GM18502 (cell line): ENCODE data around the gene RGPD6.
A peak's percentile ranks its signal among the peaks of the same experiment; 100 is the strongest.
"Not testable (repeated sequence)": the region's sequence is repeated elsewhere in the genome, so short reads cannot be mapped to it uniquely, and the experiment has no call there.

Experiments used
- ATAC-seq: cut with Tn5 transposase; IDR thresholded peaks from one replicate; pipeline ENCODE4 v1.9.1; 2021; ENCODE audit warnings: mild to moderate bottlenecking; ENCODE audit not compliant: unreplicated experiment, poor library complexity

Gene RGPD6

GRCh38 chr2:110482697-110483096 lies 94.3 kb downstream of the RGPD6 start:
- not testable (repeated sequence) for ATAC-seq

GRCh38 chr2:110481200-110481599 lies 95.8 kb downstream of the RGPD6 start:
- not testable (repeated sequence) for ATAC-seq

GRCh38 chr2:110480084-110480483 lies 96.9 kb downstream of the RGPD6 start:
- not testable (repeated sequence) for ATAC-seq

DNA sequence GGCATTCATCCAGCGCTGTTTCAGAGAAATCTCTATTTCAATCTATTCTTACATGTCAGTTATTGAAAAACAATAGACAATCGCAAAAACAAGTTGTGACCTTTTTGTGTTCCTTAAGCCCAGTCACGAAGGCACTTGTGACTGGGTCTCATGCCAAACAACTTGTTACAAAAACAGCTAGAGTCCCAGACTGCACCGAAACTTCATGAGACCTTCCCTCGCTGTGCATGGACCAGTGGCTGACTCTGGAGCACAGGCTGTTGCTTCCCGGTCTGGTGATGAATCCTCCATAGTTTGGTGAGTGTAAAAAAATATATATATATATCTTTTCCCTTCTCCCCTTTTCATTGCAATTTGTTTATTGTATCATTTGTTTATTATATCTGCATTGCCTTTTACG lies 99.7 kb downstream of the RGPD6 start:
- not testable (repeated sequence) for ATAC-seq

DNA sequence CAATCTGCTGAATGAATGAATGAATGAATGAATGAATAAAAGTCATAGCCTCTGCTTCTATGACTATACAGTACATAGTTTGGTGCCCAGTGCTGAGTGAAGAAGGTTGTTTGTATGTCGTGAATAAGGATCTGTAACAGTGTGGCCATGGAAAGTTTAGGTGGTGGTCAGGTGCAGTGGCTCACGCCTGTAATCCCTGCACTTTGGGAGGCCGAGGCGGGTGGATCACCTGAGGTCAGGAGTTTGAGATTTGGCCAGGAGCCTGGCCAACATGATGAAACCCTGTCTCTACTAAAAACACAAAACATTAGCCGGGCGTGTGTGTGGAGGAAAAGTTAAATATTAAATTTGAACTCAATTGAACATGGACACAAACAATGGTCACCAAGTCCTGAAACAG lies 100.1 kb downstream of the RGPD6 start:
- not testable (repeated sequence) for ATAC-seq

- not testable (repeated sequence) for ATAC-seq
These were observed 101.2 kb downstream of the RGPD6 start for GRCh38 chr2:110475627-110476359.

GRCh38 chr2:110474898-110475297 lies 102.1 kb downstream of the RGPD6 start:
- peak; percentile 100 for ATAC-seq

- ATAC-seq, result not testable (repeated sequence)
These were observed 104.0 kb downstream of the RGPD6 start for GRCh38 chr2:110473059-110473358.

- ATAC-seq, result not testable (repeated sequence)
These were observed 104.6 kb downstream of the RGPD6 start, which contains the start of gene LIMS4 for GRCh38 chr2:110472171-110473058. Gene LIMS4 (minus strand): TSS chr2:110472816. CDS start chr2:110472778, 38 bp downstream.

GRCh38 chr2:110468921-110469320 lies 108.1 kb downstream of the RGPD6 start:
- ATAC-seq, result not testable (repeated sequence)

DNA sequence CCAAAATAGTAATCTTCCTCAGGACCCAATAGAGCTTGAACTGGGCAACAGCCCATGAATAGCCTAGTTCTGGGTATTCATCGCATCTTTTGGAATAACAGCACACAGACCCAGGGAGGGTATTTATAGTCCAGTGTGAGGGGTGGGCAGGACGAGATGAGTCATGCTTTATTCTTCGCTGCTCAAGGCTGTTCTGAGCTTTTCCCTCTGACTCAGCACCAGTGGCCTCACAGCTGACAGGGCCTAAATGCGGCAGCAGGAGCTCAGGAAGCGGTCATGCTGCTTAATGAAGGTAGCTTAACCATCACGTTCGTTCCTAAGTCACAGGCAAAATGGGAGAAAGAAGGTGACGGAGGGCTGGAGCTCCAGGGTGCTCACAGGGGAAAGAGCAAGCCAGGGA lies 111.7 kb downstream of the RGPD6 start:
- peak; percentile 93 for ATAC-seq
